ENCODE data around the gene LRP11.
"Not testable (repeated sequence)": the region's sequence is repeated elsewhere in the genome, so short reads cannot be mapped to it uniquely, and the experiment has no call there.

LRP11 gene

GRCh38 chr6:149867876-149868640 is 3.9 kb upstream of the LRP11 start:
- Histone ChIP-seq H3K27ac (replicated peaks) (no peak overlapping the region), H3K27me3 (ENCODE audit: insufficient read depth, poor library complexity, severe bottlenecking) (no peaks in the 10 kb centered on the region), H3K4me3 (replicated peaks; ENCODE audit: insufficient read depth, low read length) (no peak overlapping the region)
- no peak for TF ChIP-seq REST (IDR thresholded peaks at IDR 0.05; ENCODE audit: insufficient replicate concordance, low read depth)
- DNase-seq (ENCODE audit: low read depth in 1 of 2, low spot score in 1 of 2): no peak

DNA sequence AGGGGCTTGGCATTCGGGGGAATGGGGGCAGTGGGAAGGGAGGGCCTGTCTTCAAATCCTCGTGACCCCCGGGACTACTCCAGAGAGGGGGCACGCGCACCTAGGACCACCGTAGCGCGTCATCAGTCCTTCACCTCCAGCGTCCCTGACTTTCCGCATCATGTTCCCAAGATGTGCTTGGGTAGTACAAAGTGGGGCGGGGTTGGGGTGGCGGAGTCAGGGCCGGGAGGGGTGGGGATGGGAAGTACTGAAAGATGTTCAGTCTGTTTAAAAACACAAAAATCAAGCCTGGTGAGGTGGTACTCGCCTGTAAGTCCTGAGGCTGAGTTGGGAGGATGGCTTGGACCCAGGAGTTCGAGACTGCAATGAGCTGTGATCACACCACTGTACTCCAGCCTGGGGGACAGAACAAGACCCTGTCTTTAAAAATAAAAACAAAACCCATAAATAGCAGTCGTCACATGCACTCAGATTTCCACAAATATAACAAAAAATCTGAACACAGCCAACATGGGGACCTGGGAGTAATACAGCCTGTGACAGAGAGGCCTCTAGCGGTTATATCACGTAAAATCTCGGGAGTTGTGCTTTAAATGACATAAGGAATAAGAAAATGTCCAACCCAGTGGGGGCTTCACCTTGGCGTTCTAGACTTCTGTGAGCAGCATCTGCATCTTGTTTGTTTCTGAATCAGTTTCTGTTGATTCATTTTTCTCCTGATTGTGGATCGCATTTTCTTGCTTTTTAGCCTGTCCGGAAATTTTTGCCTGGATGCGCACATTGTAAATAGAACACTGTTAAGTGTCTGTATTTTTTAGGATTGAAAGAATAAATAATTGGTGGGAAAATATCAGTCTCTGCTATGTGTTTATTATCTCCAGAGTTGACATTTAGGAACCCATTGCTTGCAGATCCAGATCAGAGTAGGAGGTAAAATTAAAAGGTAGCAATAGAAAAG is 698 bp upstream of the LRP11 start:
- Histone ChIP-seq H3K27me3 (ENCODE audit: insufficient read depth, poor library complexity, severe bottlenecking) (no peaks in the 10 kb centered on the region), H3K4me3 (replicated peaks; ENCODE audit: insufficient read depth, low read length) (peak overlapping the region; percentile 71), H3K27ac (replicated peaks) (no peak overlapping the region)
- TF ChIP-seq CTCF (IDR thresholded peaks at IDR 0.05; ENCODE audit: insufficient read depth, low read length) (peak; percentile 52), SPI1 (IDR thresholded peaks at IDR 0.05; ENCODE audit: borderline replicate concordance, low read depth) (no peak)
- peak in 1 of 2 experiments; percentile 51 for DNase-seq (ENCODE audit: low read depth in 1 of 2, low spot score in 1 of 2)

GRCh38 chr6:149862922-149863697 is 1.0 kb downstream of the LRP11 start:
- peak; percentile 58 to 64 for DNase-seq (ENCODE audit: low read depth in 1 of 2, low spot score in 1 of 2)
- no peak for TF ChIP-seq POLR2AphosphoS5 (IDR thresholded peaks at IDR 0.05; ENCODE audit: low read depth)
- peak; percentile 31; the same call in 1 of the 2 replicates for TF ChIP-seq SPI1 (IDR thresholded peaks at IDR 0.05; ENCODE audit: borderline replicate concordance, low read depth)
- H3K27ac ChIP-seq (replicated peaks): no peak overlapping the region; the same call in 1 of the 2 replicates

GRCh38 chr6:149862424-149862738 is 1.8 kb downstream of the LRP11 start:
- not testable (repeated sequence) for DNase-seq (ENCODE audit: low read depth in 1 of 2, low spot score in 1 of 2); H3K27ac ChIP-seq (replicated peaks); H3K27me3 ChIP-seq (ENCODE audit: insufficient read depth, poor library complexity, severe bottlenecking); H3K4me3 ChIP-seq (replicated peaks; ENCODE audit: insufficient read depth, low read length)

More at GRCh38 chr6:149862922-149863697, 1.0 kb downstream of the LRP11 start:
- H3K27me3 ChIP-seq (ENCODE audit: insufficient read depth, poor library complexity, severe bottlenecking): no peaks in the 10 kb centered on the region
- peak overlapping the region; percentile 71 for H3K4me3 ChIP-seq (replicated peaks; ENCODE audit: insufficient read depth, low read length)

DNA sequence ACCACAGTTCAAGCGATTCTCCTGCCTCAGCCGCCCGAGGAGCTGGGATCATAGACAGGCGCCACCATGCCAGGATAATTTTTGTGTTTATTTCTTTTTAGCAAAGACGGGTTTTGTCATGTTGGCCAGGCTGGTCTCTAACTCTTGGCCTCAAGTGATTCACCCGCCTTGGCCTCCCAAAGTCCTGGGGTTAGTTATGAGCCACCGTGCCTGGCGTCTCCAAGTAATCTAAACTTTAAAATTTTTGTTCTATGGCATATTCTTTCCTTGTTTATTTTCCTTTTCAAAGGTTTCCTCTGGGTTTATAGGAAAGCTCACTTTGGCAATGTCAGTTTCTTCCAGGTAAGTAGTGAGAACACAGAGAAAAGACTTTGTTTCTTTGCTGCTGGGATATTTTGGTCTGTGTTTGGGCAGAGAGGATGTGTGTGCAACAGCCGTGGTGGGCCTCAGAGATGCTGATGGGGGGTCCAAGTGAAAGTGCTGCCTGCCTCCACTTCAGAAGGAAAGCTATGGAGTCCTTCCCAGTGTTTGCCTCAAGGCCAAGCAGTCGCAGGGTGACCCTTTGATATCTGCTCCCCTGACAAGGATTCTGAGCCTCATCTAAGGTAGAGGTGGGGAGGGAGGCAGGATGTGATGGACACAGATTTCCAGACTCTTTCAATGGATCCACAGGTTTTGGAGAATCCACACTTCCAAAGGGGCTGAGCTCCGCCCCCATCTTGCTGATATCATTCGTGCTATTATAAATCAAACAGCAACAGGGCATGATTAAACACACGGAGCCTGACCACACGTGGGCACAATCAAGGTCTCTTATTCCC is 2.3 kb downstream of the LRP11 start:
- DNase-seq (ENCODE audit: low read depth in 1 of 2, low spot score in 1 of 2): no peak
- TF ChIP-seq POLR2AphosphoS5 (IDR thresholded peaks at IDR 0.05; ENCODE audit: low read depth): no peak
- no peak for TF ChIP-seq SPI1 (IDR thresholded peaks at IDR 0.05; ENCODE audit: borderline replicate concordance, low read depth)
- no peak for TF ChIP-seq REST (IDR thresholded peaks at IDR 0.05; ENCODE audit: insufficient replicate concordance, low read depth)
- no peak for TF ChIP-seq CTCF (IDR thresholded peaks at IDR 0.05; ENCODE audit: insufficient read depth, low read length)
- no peak for TF ChIP-seq GABPA (IDR thresholded peaks at IDR 0.05; ENCODE audit: low read depth)
- no peak overlapping the region for H3K4me3 ChIP-seq (replicated peaks; ENCODE audit: insufficient read depth, low read length)

More for the DNA sequence above, 2.3 kb downstream of the LRP11 start:
- no peak overlapping the region for H3K27ac ChIP-seq (replicated peaks)
- H3K27me3 ChIP-seq (ENCODE audit: insufficient read depth, poor library complexity, severe bottlenecking): no peaks in the 10 kb centered on the region

All from HL-60 (cell line).